Heart right ventricle (tissue), 16 donors: ENCODE data around the gene CES2. TPM values are rescaled to one million over a fixed set of nuclear protein-coding genes. Genes with fewer than 3 reads are reported as not detected.
A peak's percentile ranks its signal among the peaks of the same experiment; 100 is the strongest.

ENCODE experiments used
- ATAC-seq, 8 donors: fragments of 200-7000 bp; cut with Tn5 transposase; one replicate each; pipeline ENCODE4 v1.9.1; 2020; ENCODE audit warnings: mild to moderate bottlenecking in 8 of 8, moderate library complexity in 8 of 8, moderate number of reproducible peaks in 1 of 8
- DNase-seq, 2 donors: peaks; one replicate each; pipeline ENCODE4 v3.0.0-alpha.2; 2020
- H3K27ac ChIP-seq, 10 donors: fragments of 200-600 bp; sonication (generic) in 2 of 10; one replicate each; pipeline versions ENCODE4 v1.5.0 to v1.8.0; 2020 to 2022; ENCODE audit warnings: mild to moderate bottlenecking in 3 of 10
- H3K27me3 ChIP-seq, 7 donors: fragments of 200-600 bp; one replicate each; pipeline ENCODE4 v1.8.0; 2021 to 2022; ENCODE audit warnings: mild to moderate bottlenecking in 2 of 7
- H3K36me3 ChIP-seq, 9 donors: fragments of 200-600 bp; sonication (generic) in 1 of 9; one replicate each; pipeline versions ENCODE4 v1.5.0 to v1.8.0; 2020 to 2022; ENCODE audit warnings: mild to moderate bottlenecking in 2 of 9
- H3K4me1 ChIP-seq, 9 donors: fragments of 200-600 bp; sonication (generic) in 1 of 9; one replicate each; pipeline versions ENCODE4 v1.5.0 to v1.8.0; 2020 to 2022; ENCODE audit warnings: mild to moderate bottlenecking in 4 of 9
- H3K4me3 ChIP-seq, 10 donors: fragments of 200-600 bp; sonication (generic) in 2 of 10; one replicate each; pipeline versions ENCODE4 v1.5.0 to v1.8.0; 2020 to 2022; ENCODE audit warnings: mild to moderate bottlenecking in 7 of 10, moderate library complexity in 2 of 10
- H3K9me3 ChIP-seq, 11 donors: fragments of 200-600 bp in 10 of 11; sonication (generic) in 2 of 11; one replicate each; pipeline versions ENCODE4 v1.5.0 to v1.8.0; 2013 to 2022; ENCODE audit warnings: mild to moderate bottlenecking in 2 of 11, control low read depth in 1 of 11, moderate library complexity in 1 of 11
- CTCF ChIP-seq, 9 donors: fragments of 200-600 bp; sonication (generic) in 2 of 9; IDR thresholded peaks; one replicate each; pipeline versions ENCODE4 v1.5.0 to v1.8.0; 2021 to 2022; ENCODE audit warnings: antibody characterized with exemption in 9 of 9, mild to moderate bottlenecking in 5 of 9, moderate library complexity in 1 of 9
- WGBS, 2 donors: extraction: QIAGEN DNeasy Blood & Tissue Kit; methylation state at CpG; one replicate each; pipeline ENCODE4 v1.1.7; 2013; ENCODE audit warnings: inconsistent platforms in 1 of 2; 5-methylcytosine and 5-hydroxymethylcytosine counted together
- intact Hi-C, 10 donors: fragments of 100-400 bp; cut with DNase I; formaldehyde crosslinking; loops; one replicate each; pipeline versions ENCODE4 v1.11.1 to v1.14.2; 2022
- polyA plus RNA-seq, 2 donors: library from polyadenylated mRNA; stranded (reverse); fragments of 200-250 nt; gene quantifications; one replicate each; pipeline ENCODE4 v1.2.3, GENCODE V29; 2013
- total RNA-seq, 10 donors: library from RNA; stranded (reverse); fragmentation: NEBNext Ultra II Directional in 3 of 10; extraction: Animal tissue kit (Norgen Biotek cat#: 25700) in 3 of 10; gene quantifications; one replicate each; pipeline versions ENCODE4 v1.2.1 to v1.2.4, GENCODE V29; 2021 to 2023
- donor health status: Arrhythmogenic right ventricular cardiomyopathy.
- donor health status: ischemic (EF 13 %, LVEDD 7.1; RV severe dilation, severe dysfunction).
- donor health status: healthy with polysubstance abuse.
- donor health status: DM: no; HTN: yes; CAD: no.
- donor health status: DM: no; HTN: no; CAD: no.
- donor health status: ischemic (EF 25% LVEDD 6.9; RV normal size, moderate dysfunction).
- donor health status: ischemic (EF 25% LVEDD 5.7; RV mildly dilated, moderate dysfunction).
- donor health status: healthy.
- donor health status: DM: yes; HTN: yes; CAD: no.
- donor health status: Ischemic cardiomyopathy.
- donor health status: ischemic (EF 35%, LVEDD 5.7; RV mildly dilated, moderate dysfunction).
- donor health status: nonischemic (EF 11% LVEDD 7.7; RV severe dilation, severe dysfunction).
- donor health status: DM: yes; HTN: yes; CAD: no.
- donor health status: PGD.
- donor health status: ischemic (EF 29% LVEDD 5.4; RV normal size, mild dysfunction).
- donor health status: nonischemic (EF 23%, LVEDD 6.1; RV moderate dilation, normal function).

CES2 gene
- total and polyA plus RNA-seq, 12 donors = 25.1 to 194 (median 81.5) TPM

- H3K27me3 ChIP-seq = no peaks in the 10 kb centered on the region
- peak overlapping the region in 4 of 10 donors; percentile 92 to 99 (median 96) for H3K27ac ChIP-seq
- WGBS, 2 donors = 88 to 93% methylated on average over 3 of the region's 3 CpGs
- no peak overlapping the region for H3K4me3 ChIP-seq
- intact Hi-C loops = no loop called here
- TF ChIP-seq CTCF (IDR thresholded peaks at IDR 0.05) = no peak
- H3K36me3 ChIP-seq = no peaks in the 10 kb centered on the region
- peaks cover 14 to 58% (median 32%) of the 10 kb centered on the region in 9 donors for H3K4me1 ChIP-seq
- H3K9me3 ChIP-seq = no peaks in the 10 kb centered on the region
- no peak for ATAC-seq
- no peak for DNase-seq
Measured at GRCh38 chr16:66908116-66908515, 27.2 kb upstream of the CES2 start.

- ATAC-seq (no peak), DNase-seq (no peak)
- Histone ChIP-seq H3K4me1 (peaks cover 13 to 50% (median 26%) of the 10 kb centered on the region in 9 donors), H3K27ac (no peak overlapping the region), H3K36me3 (no peaks in the 10 kb centered on the region), H3K4me3 (no peak overlapping the region), H3K9me3 (no peaks in the 10 kb centered on the region), H3K27me3 (no peaks in the 10 kb centered on the region)
- WGBS, 2 donors = 91 to 94% methylated on average over 14 of the region's 14 CpGs
- intact Hi-C loops = no loop called here
- TF ChIP-seq CTCF (IDR thresholded peaks at IDR 0.05) = no peak
Measured at GRCh38 chr16:66908762-66909559, 26.4 kb upstream of the CES2 start.

GRCh38 chr16:66910175-66910940, 25.0 kb upstream of the CES2 start:
- WGBS, 2 donors = 76 to 77% methylated on average over 14 of the region's 14 CpGs
- TF ChIP-seq CTCF (IDR thresholded peaks at IDR 0.05) = no peak
- intact Hi-C loops = no loop called here
- no peak for DNase-seq
- no peaks in the 10 kb centered on the region for H3K36me3 ChIP-seq
- H3K4me1 ChIP-seq = peaks cover 8 to 36% (median 24%) of the 10 kb centered on the region in 9 donors
- no peak for ATAC-seq
- no peaks in the 10 kb centered on the region for H3K9me3 ChIP-seq
- no peak overlapping the region for H3K4me3 ChIP-seq
- no peak overlapping the region for H3K27ac ChIP-seq
- no peaks in the 10 kb centered on the region for H3K27me3 ChIP-seq

- H3K36me3 ChIP-seq = no peaks in the 10 kb centered on the region
- intact Hi-C loops = no loop called here
- no peak for ATAC-seq
- H3K4me3 ChIP-seq = no peak overlapping the region
- TF ChIP-seq CTCF (IDR thresholded peaks at IDR 0.05) = no peak
- no peaks in the 10 kb centered on the region for H3K27me3 ChIP-seq
- DNase-seq = no peak
- 74 to 79% methylated on average over 5 of the region's 5 CpGs for whole genome bisulfite sequencing, 2 donors
- H3K27ac ChIP-seq = no peak overlapping the region
- peaks cover under 1 to 28% (median 17%) of the 10 kb centered on the region in 9 donors for H3K4me1 ChIP-seq
- no peaks in the 10 kb centered on the region for H3K9me3 ChIP-seq
Measured at GRCh38 chr16:66911112-66911511, 24.2 kb upstream of the CES2 start.
